ENCODE measurements around the gene TPRA1.

DNA sequence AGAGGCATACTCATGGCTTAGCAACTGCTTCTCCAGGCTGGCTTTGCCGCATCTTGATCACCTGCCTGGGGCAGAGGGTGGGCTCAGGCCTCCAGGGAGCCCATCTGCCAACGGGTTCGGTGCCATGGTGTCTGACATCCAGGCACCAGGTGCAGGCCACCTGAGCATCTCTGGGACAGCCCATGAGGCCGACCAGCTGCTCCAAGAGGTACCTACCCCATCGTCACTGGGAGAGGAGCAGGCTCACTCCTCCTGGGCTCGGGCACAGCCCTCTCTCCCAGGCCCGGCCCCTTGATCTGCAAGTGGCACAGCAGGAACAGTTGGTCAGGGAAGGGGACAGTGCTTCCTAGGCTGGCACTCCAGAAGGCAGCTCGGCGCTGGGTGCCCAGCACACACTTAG lies 21.9 kb downstream of the TPRA1 start:
- TF ChIP-seq EZH2phosphoT487 (IDR thresholded peaks at IDR 0.05) = no peak
- TF ChIP-seq, protein P1, sequence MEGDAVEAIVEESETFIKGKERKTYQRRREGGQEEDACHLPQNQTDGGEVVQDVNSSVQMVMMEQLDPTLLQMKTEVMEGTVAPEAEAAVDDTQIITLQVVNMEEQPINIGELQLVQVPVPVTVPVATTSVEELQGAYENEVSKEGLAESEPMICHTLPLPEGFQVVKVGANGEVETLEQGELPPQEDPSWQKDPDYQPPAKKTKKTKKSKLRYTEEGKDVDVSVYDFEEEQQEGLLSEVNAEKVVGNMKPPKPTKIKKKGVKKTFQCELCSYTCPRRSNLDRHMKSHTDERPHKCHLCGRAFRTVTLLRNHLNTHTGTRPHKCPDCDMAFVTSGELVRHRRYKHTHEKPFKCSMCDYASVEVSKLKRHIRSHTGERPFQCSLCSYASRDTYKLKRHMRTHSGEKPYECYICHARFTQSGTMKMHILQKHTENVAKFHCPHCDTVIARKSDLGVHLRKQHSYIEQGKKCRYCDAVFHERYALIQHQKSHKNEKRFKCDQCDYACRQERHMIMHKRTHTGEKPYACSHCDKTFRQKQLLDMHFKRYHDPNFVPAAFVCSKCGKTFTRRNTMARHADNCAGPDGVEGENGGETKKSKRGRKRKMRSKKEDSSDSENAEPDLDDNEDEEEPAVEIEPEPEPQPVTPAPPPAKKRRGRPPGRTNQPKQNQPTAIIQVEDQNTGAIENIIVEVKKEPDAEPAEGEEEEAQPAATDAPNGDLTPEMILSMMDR (IDR thresholded peaks at IDR 0.05) = no peak

Data from neural progenitor cell (in vitro differentiated cells).